GM12878 (cell line): ENCODE results near the gene NAT10. TPM values are rescaled to one million over a fixed set of nuclear protein-coding genes. Genes with fewer than 3 reads are reported as not detected.

Experiments used
- ATAC-seq: fragments of 200-7000 bp; cut with Tn5 transposase; 3 replicates; pipeline ENCODE4 v1.9.1; 2020; ENCODE audit warnings: mild to moderate bottlenecking, moderate library complexity
- BruUV-seq: library from RNA; stranded (reverse); fragments of 400-500 nt; replicated peaks from 2 replicates; lab custom pipeline; 2021; lab: Mats Ljungman, UMichigan
- CTCF ChIA-PET: fragments of 300-600 bp; sonication (Branson Sonifier 250); formaldehyde crosslinking; extraction: SDS; loops from one replicate; lab custom pipeline; 2021; ENCODE audit warnings: inconsistent platforms; lab: Yijun Ruan, JAX
- POLR2A ChIA-PET: fragments of 350-600 bp; formaldehyde crosslinking; extraction: SDS; loops from one replicate; lab custom pipeline; 2021; ENCODE audit warnings: inconsistent platforms; lab: Charles Lee
- RAD21 ChIA-PET: fragments of 300-600 bp; sonication (Branson Sonifier 250); formaldehyde crosslinking; loops from one replicate; lab custom pipeline; 2023; ENCODE audit warnings: antibody characterized with exemption; ENCODE audit not compliant: unreplicated experiment; lab: Charles Lee
- SMC1A ChIA-PET: fragments of 300-600 bp; sonication (Branson Sonifier 250); formaldehyde crosslinking; loops from one replicate; lab custom pipeline; 2023; ENCODE audit not compliant: unreplicated experiment, uncharacterized antibody; lab: Charles Lee
- DNase-seq: peaks from one replicate; pipeline ENCODE4 v3.0.0-alpha.2; 2011; ENCODE audit warnings: low read depth, low spot score
- FAIRE-seq: peaks from 3 replicates; lab custom pipeline; 2011; peaks lifted over from hg19 to GRCh38; lab: Jason Lieb, UNC
- H2AFZ ChIP-seq: 2 replicates; pipeline ENCODE4 v1.6.0; 2011; ENCODE audit warnings: low read depth, low read length, control low read depth; ENCODE audit not compliant: control insufficient read depth
- H3K27ac ChIP-seq: 2 replicates; pipeline ENCODE4 v1.5.1; 2011; ENCODE audit warnings: control low read depth; ENCODE audit not compliant: control insufficient read depth, insufficient read depth
- H3K27me3 ChIP-seq, 2 experiments: replicated peaks in 1 of 2; 2 replicates each; pipeline versions ENCODE4 v1.6.0 to v1.6.1; 2011; ENCODE audit warnings: low read length in 1 of 2; ENCODE audit not compliant: control insufficient read depth in 2 of 2, insufficient read depth in 2 of 2
- H3K36me3 ChIP-seq, 2 experiments: 2 replicates each; pipeline ENCODE4 v1.5.1; 2011; ENCODE audit warnings: low read length in 1 of 2; ENCODE audit not compliant: control insufficient read depth in 2 of 2, insufficient read depth in 2 of 2
- H3K4me1 ChIP-seq: 2 replicates; pipeline ENCODE4 v1.6.1; 2011; ENCODE audit warnings: mild to moderate bottlenecking, low read length, moderate library complexity, mixed read lengths; ENCODE audit not compliant: control insufficient read depth, insufficient read depth
- H3K4me2 ChIP-seq: 2 replicates; pipeline ENCODE4 v1.6.0; 2011; ENCODE audit warnings: control low read depth; ENCODE audit not compliant: control insufficient read depth, insufficient read depth
- H3K4me3 ChIP-seq: fragments of 200-600 bp; sonication (generic); 2 replicates; pipeline ENCODE4 v1.5.1; 2016
- H3K79me2 ChIP-seq: 2 replicates; pipeline ENCODE4 v1.6.0; 2011; ENCODE audit warnings: low read length; ENCODE audit not compliant: control insufficient read depth, insufficient read depth
- H3K9ac ChIP-seq: 2 replicates; pipeline ENCODE4 v1.8.0; 2011; ENCODE audit warnings: low read length, control low read depth, mixed read lengths; ENCODE audit not compliant: control insufficient read depth, insufficient read depth
- H3K9me3 ChIP-seq: replicated peaks from 3 replicates; pipeline ENCODE4 v1.5.1; 2011; ENCODE audit warnings: mild to moderate bottlenecking, low read length; ENCODE audit not compliant: control insufficient read depth, insufficient read depth
- H4K20me1 ChIP-seq: 2 replicates; pipeline ENCODE4 v1.6.0; 2011; ENCODE audit not compliant: control insufficient read depth, insufficient read depth
- ASH2L ChIP-seq: fragments of 300-600, 200-600 bp; sonication (generic); IDR thresholded peaks from 2 replicates; pipeline ENCODE4 v1.6.1; 2017; ENCODE audit warnings: low read depth, mild to moderate bottlenecking, borderline replicate concordance
- CBFB ChIP-seq: IDR thresholded peaks from 2 replicates; pipeline ENCODE4 v1.6.1; 2016; ENCODE audit warnings: antibody characterized with exemption, low read depth
- CHD4 ChIP-seq: fragments of 200-600 bp; sonication (generic); IDR thresholded peaks from 2 replicates; pipeline ENCODE4 v1.6.1; 2016; ENCODE audit warnings: mild to moderate bottlenecking
- HDGF ChIP-seq: fragments of 450-650 bp; IDR thresholded peaks from 2 replicates; pipeline ENCODE4 v1.6.1; 2016; ENCODE audit warnings: antibody characterized with exemption
- NR2C2 ChIP-seq: IDR thresholded peaks from 2 replicates; pipeline ENCODE4 v1.6.1; 2011; ENCODE audit warnings: borderline replicate concordance, low read depth; ENCODE audit not compliant: control insufficient read depth, insufficient read length
- PAX5 ChIP-seq: IDR thresholded peaks from 2 replicates; pipeline ENCODE4 v1.6.1; 2011; ENCODE audit warnings: low read depth, low read length, borderline replicate concordance
- POLR2A ChIP-seq: IDR thresholded peaks from 2 replicates; pipeline ENCODE4 v1.6.1; 2011; ENCODE audit warnings: low read depth, mild to moderate bottlenecking, low read length
- SIX5 ChIP-seq: IDR thresholded peaks from 2 replicates; pipeline ENCODE4 v1.6.1; 2011; ENCODE audit warnings: mild to moderate bottlenecking, low read depth, low read length, moderate library complexity; ENCODE audit not compliant: severe bottlenecking
- TARDBP ChIP-seq: IDR thresholded peaks from 2 replicates; pipeline ENCODE4 v1.6.1; 2016; ENCODE audit warnings: borderline replicate concordance
- TBL1XR1 ChIP-seq: IDR thresholded peaks from 2 replicates; pipeline ENCODE4 v1.6.1; 2012; ENCODE audit warnings: low read depth, low read length, improper control_type of control experiment
- TCF7 ChIP-seq: IDR thresholded peaks from 2 replicates; pipeline ENCODE4 v1.6.1; 2014; ENCODE audit warnings: antibody characterized with exemption, borderline replicate concordance
- WGBS: methylation state at CpG from one replicate; pipeline ENCODE4 v1.1.6; 2016; ENCODE audit warnings: low lambda C conversion rate; ENCODE audit not compliant: insufficient replicate concordance, insufficient coverage; ENCODE audit errors: missing lambda C conversion rate; 5-methylcytosine and 5-hydroxymethylcytosine counted together
- in situ Hi-C: fragments of 300-500 bp; cut with MboI; formaldehyde crosslinking; loops from 9 replicates; pipeline ENCODE4 v1.14.3; 2018; ENCODE audit warnings: mixed read lengths
- intact Hi-C: fragments of 100-400 bp; cut with micrococcal nuclease; formaldehyde crosslinking; loops from one replicate; pipeline ENCODE4 v1.14.2; 2022; ENCODE audit not compliant: unreplicated experiment
- polyA plus RNA-seq, 11 experiments: library from polyadenylated mRNA; depleted of rRNA in 4 of 11; unstranded in 6 of 11; stranded (reverse) in 5 of 11; fragments of >200 nt; fragmentation: Nextera tagmentation in 4 of 11; fragmentation: Illumina TruSeq in 1 of 11; extraction: Ambion mirVana in 4 of 11; extraction: Trizol in 1 of 11; gene quantifications; 1 replicate in 1 of 11; 2 replicates in 10 of 11; pipeline versions ENCODE4 v1.2.1 to v1.2.3, GENCODE V29; 2011 to 2016; ENCODE audit warnings: inconsistent platforms in 2 of 11, missing spikeins in 2 of 11, low read depth in 1 of 11
- total RNA-seq, 4 experiments: library from RNA; depleted of rRNA in 3 of 4; stranded (reverse); fragments of >200 nt in 3 of 4; fragmentation: Illumina TruSeq in 1 of 4; extraction: Trizol in 1 of 4; gene quantifications; 2 replicates each; pipeline versions ENCODE4 v1.2.1 to v1.2.3, GENCODE V29; 2013 to 2021
- TF ChIP-seq, protein P1 (sequence below): fragments of 450-650 bp; IDR thresholded peaks from 2 replicates; pipeline ENCODE4 v1.6.1; 2017; ENCODE audit warnings: mild to moderate bottlenecking, moderate library complexity
- TF ChIP-seq, protein P2 (sequence below): IDR thresholded peaks from 2 replicates; pipeline ENCODE4 v1.6.1; 2012; ENCODE audit warnings: low read depth, low read length, improper control_type of control experiment
- TF ChIP-seq, protein P3 (sequence below): IDR thresholded peaks from 2 replicates; pipeline ENCODE4 v1.6.1; 2012; ENCODE audit warnings: low read depth, low read length, improper control_type of control experiment

NAT10 gene
- total and polyA plus RNA-seq, 10 of the 15 experiments (the other 5 are each of a cell fraction or from before 2014, with no cell fraction given), result 45.1 to 95.5 (median 72.8) TPM

DNA sequence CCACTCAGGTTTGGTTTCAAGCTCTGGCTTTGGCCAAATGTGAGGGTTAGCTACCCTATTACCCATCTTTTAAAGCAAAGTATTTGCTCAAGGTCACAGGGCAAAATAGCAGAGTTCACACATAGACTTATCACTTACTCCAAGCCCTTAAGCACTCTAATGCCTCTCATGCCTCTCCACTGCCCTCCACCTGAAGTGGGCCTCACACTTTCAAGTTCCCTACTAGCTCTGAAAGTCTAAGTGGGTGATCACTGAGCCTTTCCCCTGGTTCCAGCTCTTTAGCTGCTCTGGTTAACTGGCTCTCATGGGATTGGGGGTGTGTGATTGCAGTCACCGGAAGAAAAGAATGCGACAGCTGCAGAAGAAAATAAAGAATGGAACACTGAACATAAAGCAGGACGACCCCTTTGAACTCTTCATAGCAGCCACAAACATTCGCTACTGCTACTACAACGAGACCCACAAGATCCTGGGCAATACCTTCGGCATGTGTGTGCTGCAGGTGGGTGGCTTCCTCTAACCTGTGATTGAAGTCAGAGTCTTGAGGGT is 6.4 kb downstream of the NAT10 start:
- no TSS peak for BruUV-seq
- no peak for ATAC-seq

More for the DNA sequence above, 6.4 kb downstream of the NAT10 start:
- ChIA-PET POLR2A (interaction anchor here (0.6 kb wide), 1 partner anchor 20 kb away, joined by 5 read pairs; no protein-coding TSS in a partner anchor), SMC1A (interaction anchor here (0.5 kb wide), 1 partner anchor 19 kb away, joined by 3 read pairs; no protein-coding TSS in a partner anchor), RAD21 (interaction anchor here (0.7 to 2.1 kb wide), 2 partner anchors 34 to 138 kb away, joined by 3 to 6 read pairs; no protein-coding TSS in a partner anchor), CTCF (interaction anchor here (0.6 kb wide), 1 partner anchor 376 kb away, joined by 3 read pairs; no protein-coding TSS in a partner anchor)
- Histone ChIP-seq H3K27me3 (no peaks in the 10 kb centered on the region), H3K4me2 (no peak overlapping the region), H3K4me1 (0 out of 2 replicates have a peak, but pooled peaks cover 3% of the 10 kb centered on the region), H4K20me1 (no peaks in the 10 kb centered on the region), H3K36me3 (peaks cover 33 to 53% of the 10 kb centered on the region in 2 experiments), H3K9me3 (no peaks in the 10 kb centered on the region), H2AFZ (no peak overlapping the region), H3K4me3 (no peak overlapping the region), H3K79me2 (peaks cover 25% of the 10 kb centered on the region), H3K9ac (no peak overlapping the region), H3K27ac (no peak overlapping the region)
- intact Hi-C loops, result no loop called here
- DNase-seq, result no peak
- FAIRE-seq, result no peak
- TF ChIP-seq SIX5 (no peak), PAX5 (no peak), POLR2A (no peak), CBFB (no peak), TBL1XR1 (no peak), NR2C2 (no peak), HDGF (no peak), TARDBP (no peak), TCF7 (no peak), ASH2L (no peak), CHD4 (no peak)
- TF ChIP-seq, protein P1, sequence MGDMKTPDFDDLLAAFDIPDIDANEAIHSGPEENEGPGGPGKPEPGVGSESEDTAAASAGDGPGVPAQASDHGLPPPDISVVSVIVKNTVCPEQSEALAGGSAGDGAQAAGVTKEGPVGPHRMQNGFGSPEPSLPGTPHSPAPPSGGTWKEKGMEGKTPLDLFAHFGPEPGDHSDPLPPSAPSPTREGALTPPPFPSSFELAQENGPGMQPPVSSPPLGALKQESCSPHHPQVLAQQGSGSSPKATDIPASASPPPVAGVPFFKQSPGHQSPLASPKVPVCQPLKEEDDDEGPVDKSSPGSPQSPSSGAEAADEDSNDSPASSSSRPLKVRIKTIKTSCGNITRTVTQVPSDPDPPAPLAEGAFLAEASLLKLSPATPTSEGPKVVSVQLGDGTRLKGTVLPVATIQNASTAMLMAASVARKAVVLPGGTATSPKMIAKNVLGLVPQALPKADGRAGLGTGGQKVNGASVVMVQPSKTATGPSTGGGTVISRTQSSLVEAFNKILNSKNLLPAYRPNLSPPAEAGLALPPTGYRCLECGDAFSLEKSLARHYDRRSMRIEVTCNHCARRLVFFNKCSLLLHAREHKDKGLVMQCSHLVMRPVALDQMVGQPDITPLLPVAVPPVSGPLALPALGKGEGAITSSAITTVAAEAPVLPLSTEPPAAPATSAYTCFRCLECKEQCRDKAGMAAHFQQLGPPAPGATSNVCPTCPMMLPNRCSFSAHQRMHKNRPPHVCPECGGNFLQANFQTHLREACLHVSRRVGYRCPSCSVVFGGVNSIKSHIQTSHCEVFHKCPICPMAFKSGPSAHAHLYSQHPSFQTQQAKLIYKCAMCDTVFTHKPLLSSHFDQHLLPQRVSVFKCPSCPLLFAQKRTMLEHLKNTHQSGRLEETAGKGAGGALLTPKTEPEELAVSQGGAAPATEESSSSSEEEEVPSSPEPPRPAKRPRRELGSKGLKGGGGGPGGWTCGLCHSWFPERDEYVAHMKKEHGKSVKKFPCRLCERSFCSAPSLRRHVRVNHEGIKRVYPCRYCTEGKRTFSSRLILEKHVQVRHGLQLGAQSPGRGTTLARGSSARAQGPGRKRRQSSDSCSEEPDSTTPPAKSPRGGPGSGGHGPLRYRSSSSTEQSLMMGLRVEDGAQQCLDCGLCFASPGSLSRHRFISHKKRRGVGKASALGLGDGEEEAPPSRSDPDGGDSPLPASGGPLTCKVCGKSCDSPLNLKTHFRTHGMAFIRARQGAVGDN, result no peak
- TF ChIP-seq, protein P2, sequence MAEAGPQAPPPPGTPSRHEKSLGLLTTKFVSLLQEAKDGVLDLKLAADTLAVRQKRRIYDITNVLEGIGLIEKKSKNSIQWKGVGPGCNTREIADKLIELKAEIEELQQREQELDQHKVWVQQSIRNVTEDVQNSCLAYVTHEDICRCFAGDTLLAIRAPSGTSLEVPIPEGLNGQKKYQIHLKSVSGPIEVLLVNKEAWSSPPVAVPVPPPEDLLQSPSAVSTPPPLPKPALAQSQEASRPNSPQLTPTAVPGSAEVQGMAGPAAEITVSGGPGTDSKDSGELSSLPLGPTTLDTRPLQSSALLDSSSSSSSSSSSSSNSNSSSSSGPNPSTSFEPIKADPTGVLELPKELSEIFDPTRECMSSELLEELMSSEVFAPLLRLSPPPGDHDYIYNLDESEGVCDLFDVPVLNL, result no peak
- TF ChIP-seq, protein P3, sequence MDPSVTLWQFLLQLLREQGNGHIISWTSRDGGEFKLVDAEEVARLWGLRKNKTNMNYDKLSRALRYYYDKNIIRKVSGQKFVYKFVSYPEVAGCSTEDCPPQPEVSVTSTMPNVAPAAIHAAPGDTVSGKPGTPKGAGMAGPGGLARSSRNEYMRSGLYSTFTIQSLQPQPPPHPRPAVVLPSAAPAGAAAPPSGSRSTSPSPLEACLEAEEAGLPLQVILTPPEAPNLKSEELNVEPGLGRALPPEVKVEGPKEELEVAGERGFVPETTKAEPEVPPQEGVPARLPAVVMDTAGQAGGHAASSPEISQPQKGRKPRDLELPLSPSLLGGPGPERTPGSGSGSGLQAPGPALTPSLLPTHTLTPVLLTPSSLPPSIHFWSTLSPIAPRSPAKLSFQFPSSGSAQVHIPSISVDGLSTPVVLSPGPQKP, result no peak
- 96% methylated on average over 6 of the region's 6 CpGs for WGBS
- in situ Hi-C loops, result no loop called here
